Upper lobe of left lung (tissue), 6 donors: ENCODE data around the gene SUV39H2. TPM values are rescaled to one million over a fixed set of nuclear protein-coding genes. Genes with fewer than 3 reads are reported as not detected.
"Not testable (repeated sequence)": the region's sequence is repeated elsewhere in the genome, so short reads cannot be mapped to it uniquely, and the experiment has no call there.

Source experiments
- ATAC-seq, 2 donors: fragments of 200-7000 bp; cut with Tn5 transposase; one replicate each; pipeline ENCODE4 v1.9.1; 2022; ENCODE audit warnings: mild to moderate bottlenecking in 2 of 2, moderate library complexity in 2 of 2; ENCODE audit not compliant: low FRiP score in 2 of 2
- DNase-seq, 2 donors: peaks; one replicate each; pipeline ENCODE4 v3.0.0-alpha.2; 2019 to 2020
- H3K27ac ChIP-seq, 4 donors: fragments of 200-600 bp; sonication (generic); one replicate each; pipeline ENCODE4 v1.5.1; 2016 to 2019
- H3K27me3 ChIP-seq, 4 donors: fragments of 200-600 bp; sonication (generic); one replicate each; pipeline ENCODE4 v1.5.1; 2017 to 2019
- H3K36me3 ChIP-seq, 4 donors: fragments of 200-600 bp; sonication (generic); one replicate each; pipeline ENCODE4 v1.5.1; 2016 to 2019
- H3K4me1 ChIP-seq, 4 donors: fragments of 200-600 bp; sonication (generic); one replicate each; pipeline ENCODE4 v1.5.1; 2018 to 2019
- H3K4me3 ChIP-seq, 4 donors: fragments of 200-600 bp; sonication (generic); one replicate each; pipeline ENCODE4 v1.5.1; 2017 to 2019; ENCODE audit warnings: mild to moderate bottlenecking in 2 of 4, moderate library complexity in 1 of 4
- H3K9me3 ChIP-seq, 4 donors: fragments of 200-600 bp; sonication (generic); one replicate each; pipeline ENCODE4 v1.5.1; 2018 to 2019
- EP300 ChIP-seq, 4 donors: sonication (generic); formaldehyde crosslinking; IDR thresholded peaks; one replicate each; pipeline ENCODE4 v1.5.1; 2017; ENCODE audit warnings: antibody characterized with exemption in 4 of 4, control low read depth in 2 of 4
- POLR2A ChIP-seq, 4 donors: fragments of 450-650 bp; IDR thresholded peaks; one replicate each; pipeline ENCODE4 v1.5.1; 2016 to 2017; ENCODE audit warnings: antibody characterized with exemption in 4 of 4, mild to moderate bottlenecking in 2 of 4
- POLR2AphosphoS5 ChIP-seq, 2 donors: sonication (generic); formaldehyde crosslinking; IDR thresholded peaks; one replicate each; pipeline ENCODE4 v1.5.1; 2017; ENCODE audit warnings: antibody characterized with exemption in 2 of 2
- WGBS, 2 donors: methylation state at CpG; one replicate each; pipeline ENCODE4 v1.1.5; 2017 to 2018; 5-methylcytosine and 5-hydroxymethylcytosine counted together
- total RNA-seq, 6 donors: library from RNA; depleted of rRNA in 4 of 6; stranded (reverse); fragments of >200 nt in 4 of 6; gene quantifications; one replicate each; pipeline versions ENCODE4 v1.1.0 to v1.2.1, GENCODE V29; 2016 to 2021
- TF ChIP-seq, protein P1 (sequence below), 6 experiments: fragments of 450-650 bp in 4 of 6; fragments of 200-600 bp in 2 of 6; sonication (generic) in 2 of 6; IDR thresholded peaks; one replicate each; pipeline ENCODE4 v1.5.1; 2016 to 2019; ENCODE audit warnings: antibody characterized with exemption in 6 of 6
- donor health status: DM: no; HTN: no; CAD: no; lungs with moderate emphysema.
- donor health status: DM: no; HTN: yes; CAD: no; lungs with severe emphysema.

Gene SUV39H2
- total RNA-seq, 6 donors from 2014 or later, result 1.6 to 4.9 (median 3.7) TPM

GRCh38 chr10:14858338-14858960 lies 20.2 kb upstream of the SUV39H2 start:
- H3K9me3 ChIP-seq, result no peaks in the 10 kb centered on the region
- peaks cover 0 to 52% (median 14%) of the 10 kb centered on the region in 4 donors for H3K36me3 ChIP-seq
- no peaks in the 10 kb centered on the region for H3K4me1 ChIP-seq
- no peak overlapping the region for H3K27ac ChIP-seq
- WGBS, 2 donors, result 86 to 97% methylated on average over 6 of the region's 6 CpGs
- TF ChIP-seq EP300 (IDR thresholded peaks at IDR 0.05), result no peak
- TF ChIP-seq, protein P1, sequence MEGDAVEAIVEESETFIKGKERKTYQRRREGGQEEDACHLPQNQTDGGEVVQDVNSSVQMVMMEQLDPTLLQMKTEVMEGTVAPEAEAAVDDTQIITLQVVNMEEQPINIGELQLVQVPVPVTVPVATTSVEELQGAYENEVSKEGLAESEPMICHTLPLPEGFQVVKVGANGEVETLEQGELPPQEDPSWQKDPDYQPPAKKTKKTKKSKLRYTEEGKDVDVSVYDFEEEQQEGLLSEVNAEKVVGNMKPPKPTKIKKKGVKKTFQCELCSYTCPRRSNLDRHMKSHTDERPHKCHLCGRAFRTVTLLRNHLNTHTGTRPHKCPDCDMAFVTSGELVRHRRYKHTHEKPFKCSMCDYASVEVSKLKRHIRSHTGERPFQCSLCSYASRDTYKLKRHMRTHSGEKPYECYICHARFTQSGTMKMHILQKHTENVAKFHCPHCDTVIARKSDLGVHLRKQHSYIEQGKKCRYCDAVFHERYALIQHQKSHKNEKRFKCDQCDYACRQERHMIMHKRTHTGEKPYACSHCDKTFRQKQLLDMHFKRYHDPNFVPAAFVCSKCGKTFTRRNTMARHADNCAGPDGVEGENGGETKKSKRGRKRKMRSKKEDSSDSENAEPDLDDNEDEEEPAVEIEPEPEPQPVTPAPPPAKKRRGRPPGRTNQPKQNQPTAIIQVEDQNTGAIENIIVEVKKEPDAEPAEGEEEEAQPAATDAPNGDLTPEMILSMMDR (IDR thresholded peaks at IDR 0.05), result no peak
- TF ChIP-seq POLR2AphosphoS5 (IDR thresholded peaks at IDR 0.05), result no peak
- no peak for TF ChIP-seq POLR2A (IDR thresholded peaks at IDR 0.05)
- H3K27me3 ChIP-seq, result no peaks in the 10 kb centered on the region
- ATAC-seq (no peak), DNase-seq (no peak)
- H3K4me3 ChIP-seq, result no peak overlapping the region

DNA sequence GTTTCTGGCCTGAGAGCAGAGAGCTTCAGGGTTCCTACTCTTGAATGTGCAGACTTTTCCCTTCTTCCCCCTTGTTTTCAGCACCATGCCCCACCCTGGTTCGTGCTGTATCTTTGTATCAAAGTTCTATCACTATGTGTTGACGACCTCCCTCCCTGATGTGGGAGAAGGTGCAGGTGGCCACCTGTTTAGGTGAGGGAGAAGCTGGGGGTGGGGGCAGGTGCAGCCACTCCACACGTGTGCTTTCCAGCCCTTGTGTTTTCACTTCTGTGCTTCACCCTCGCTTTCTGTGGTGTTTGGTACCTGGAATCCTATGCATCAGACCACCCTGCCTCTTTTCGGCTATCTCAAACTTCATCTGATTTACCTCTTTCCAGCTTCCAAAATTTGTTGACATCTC lies 19.6 kb upstream of the SUV39H2 start:
- ATAC-seq, result no peak

DNA sequence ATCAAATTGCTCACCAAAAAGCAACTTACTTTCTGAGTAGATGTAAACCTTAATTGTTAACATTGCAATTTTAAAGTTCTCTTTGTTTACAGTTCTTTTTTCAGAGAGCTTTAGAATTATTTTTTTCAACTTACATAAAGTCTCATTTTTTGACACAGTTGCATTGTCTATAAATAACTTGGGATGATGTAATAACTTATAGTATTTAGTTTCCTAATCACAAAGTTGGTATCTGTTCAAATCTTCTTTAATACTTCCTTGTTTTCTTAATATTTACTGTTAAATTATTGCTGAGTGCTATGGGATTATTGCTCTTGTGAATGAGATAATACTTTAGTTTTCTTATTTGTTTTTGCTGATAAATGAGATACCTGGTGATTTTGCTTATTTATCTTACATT lies 18.9 kb upstream of the SUV39H2 start:
- no peak overlapping the region for H3K4me3 ChIP-seq
- H3K9me3 ChIP-seq, result no peaks in the 10 kb centered on the region
- no peak overlapping the region for H3K27ac ChIP-seq
- no peaks in the 10 kb centered on the region for H3K4me1 ChIP-seq
- H3K27me3 ChIP-seq, result no peaks in the 10 kb centered on the region
- no peak for DNase-seq
- peaks cover 0 to 44% (median 11%) of the 10 kb centered on the region in 4 donors for H3K36me3 ChIP-seq
- TF ChIP-seq EP300 (IDR thresholded peaks at IDR 0.05) (no peak), POLR2A (IDR thresholded peaks at IDR 0.05) (no peak), POLR2AphosphoS5 (IDR thresholded peaks at IDR 0.05) (no peak)
- TF ChIP-seq, protein P1 (IDR thresholded peaks at IDR 0.05), result no peak
- no peak for ATAC-seq

More for the DNA sequence above, 19.6 kb upstream of the SUV39H2 start:
- Histone ChIP-seq H3K4me3 (no peak overlapping the region), H3K27me3 (no peaks in the 10 kb centered on the region), H3K27ac (no peak overlapping the region), H3K36me3 (peaks cover 0 to 52% (median 14%) of the 10 kb centered on the region in 4 donors), H3K4me1 (no peaks in the 10 kb centered on the region), H3K9me3 (no peaks in the 10 kb centered on the region)
- no peak for DNase-seq
- TF ChIP-seq POLR2A (IDR thresholded peaks at IDR 0.05) (no peak), POLR2AphosphoS5 (IDR thresholded peaks at IDR 0.05) (no peak), EP300 (IDR thresholded peaks at IDR 0.05) (no peak)
- TF ChIP-seq, protein P1 (IDR thresholded peaks at IDR 0.05), result no peak
- WGBS, 2 donors, result 90 to 93% methylated on average over 5 of the region's 5 CpGs

DNA sequence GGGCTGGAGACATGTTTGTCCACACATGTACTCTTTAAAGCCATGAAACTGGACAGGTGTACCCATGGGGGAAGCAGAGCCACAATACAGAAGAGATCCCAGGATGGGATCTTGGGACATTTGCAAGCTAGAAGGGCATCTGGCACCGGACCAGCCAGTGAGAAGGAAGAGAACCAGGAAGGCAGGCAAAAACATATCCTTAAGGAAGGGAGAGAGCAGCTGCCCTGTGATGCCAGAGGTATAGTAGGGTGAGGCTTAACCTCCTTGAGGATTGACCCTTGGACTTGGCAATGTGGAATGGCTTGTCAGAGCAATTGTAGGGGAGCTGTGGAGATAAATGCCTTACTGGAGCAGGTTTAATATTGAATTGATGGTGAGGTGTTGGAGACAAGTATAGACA lies 17.9 kb upstream of the SUV39H2 start:
- Histone ChIP-seq H3K4me3 (no peak overlapping the region), H3K4me1 (no peaks in the 10 kb centered on the region), H3K27me3 (no peaks in the 10 kb centered on the region), H3K9me3 (no peaks in the 10 kb centered on the region), H3K36me3 (peaks cover 0 to 35% (median 11%) of the 10 kb centered on the region in 4 donors), H3K27ac (no peak overlapping the region)
- no peak for TF ChIP-seq POLR2AphosphoS5 (IDR thresholded peaks at IDR 0.05)
- TF ChIP-seq, protein P1 (IDR thresholded peaks at IDR 0.05), result no peak
- no peak for DNase-seq
- no peak for ATAC-seq
- WGBS, 2 donors, result 78 to 100% methylated on average over 1 of the region's 1 CpG

DNA sequence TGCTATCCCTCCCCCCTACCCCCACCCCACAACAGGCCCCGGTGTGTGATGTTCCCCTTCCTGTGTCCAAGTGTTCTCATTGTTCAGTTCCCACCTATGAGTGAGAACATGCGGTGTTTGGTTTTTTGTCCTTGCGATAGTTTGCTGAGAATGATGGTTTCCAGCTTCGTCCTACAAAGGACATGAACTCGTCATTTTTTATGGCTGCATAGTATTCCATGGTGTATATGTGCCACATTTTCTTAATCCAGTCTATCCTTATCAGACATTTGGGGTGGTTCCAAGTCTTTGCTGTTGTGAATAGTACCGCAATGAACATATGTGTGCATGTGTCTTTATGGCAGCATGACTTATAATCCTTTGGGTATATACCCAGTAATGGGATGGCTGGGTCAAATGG lies 14.2 kb upstream of the SUV39H2 start:
- DNase-seq, H3K4me3 ChIP-seq, H3K27me3 ChIP-seq, H3K4me1 ChIP-seq, ATAC-seq, H3K9me3 ChIP-seq, H3K27ac ChIP-seq: not testable (repeated sequence)
- 94 to 97% methylated on average over 6 of the region's 6 CpGs for WGBS, 2 donors
- peaks cover 1 to 44% (median 24%) of the 10 kb centered on the region in 4 donors for H3K36me3 ChIP-seq

DNA sequence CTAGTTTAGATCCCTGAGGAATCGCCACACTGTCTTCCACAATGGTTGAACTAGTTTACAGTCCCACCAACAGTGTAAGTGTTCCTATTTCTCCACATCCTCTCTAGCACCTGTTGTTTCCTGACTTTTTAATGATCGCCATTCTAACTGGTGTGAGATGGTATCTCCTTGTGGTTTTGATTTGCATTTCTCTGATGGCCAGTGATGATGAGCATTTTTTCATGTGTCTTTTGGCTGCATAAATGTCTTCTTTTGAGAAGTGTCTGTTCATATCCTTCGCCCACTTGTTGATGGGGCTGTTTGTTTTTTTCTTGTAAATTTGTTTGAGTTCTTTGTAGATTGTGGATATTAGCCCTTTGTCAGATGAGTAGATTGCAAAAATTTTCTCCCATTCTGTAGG lies 13.8 kb upstream of the SUV39H2 start:
- not testable (repeated sequence) for H3K4me3 ChIP-seq, H3K4me1 ChIP-seq, H3K9me3 ChIP-seq, H3K27ac ChIP-seq, H3K27me3 ChIP-seq, DNase-seq, ATAC-seq
- WGBS, 2 donors, result 95 to 100% methylated on average over 2 to 3 of the region's 3 CpGs
- peaks cover 3 to 48% (median 27%) of the 10 kb centered on the region in 4 donors for H3K36me3 ChIP-seq
